K562 (cell line): ENCODE results near the gene PHLDB3. TPM values are rescaled to one million over a fixed set of nuclear protein-coding genes. Genes with fewer than 3 reads are reported as not detected.

ENCODE experiments used
- ATAC-seq: fragments of 200-7000 bp; cut with Tn5 transposase; 3 replicates; pipeline ENCODE4 v1.9.1; 2020; ENCODE audit warnings: moderate library complexity
- BruUV-seq: library from RNA; stranded (reverse); fragments of 400-500 nt; replicated peaks from 2 replicates; lab custom pipeline; 2021; lab: Mats Ljungman, UMichigan
- CTCF ChIA-PET: fragments of 300-600 bp; formaldehyde crosslinking; extraction: SDS; loops from one replicate; lab custom pipeline; 2021; ENCODE audit warnings: low intra/inter-chr PET ratio; lab: Yijun Ruan, JAX
- POLR2A ChIA-PET: fragments of 300-600, 350-650 bp; sonication (Branson Sonifier 250); formaldehyde crosslinking; extraction: SDS; loops from one replicate; lab custom pipeline; 2021; ENCODE audit warnings: antibody characterized with exemption, inconsistent platforms; lab: Yijun Ruan, JAX
- DNase-seq, 4 experiments: peaks; one replicate each; pipeline versions ENCODE4 v3.0.0 to v3.0.0-alpha.2; 2011 to 2018; ENCODE audit warnings: low spot score in 3 of 4, mixed read lengths in 3 of 4; ENCODE audit errors: extremely low read depth in 1 of 4
- FAIRE-seq: peaks from 2 replicates; lab custom pipeline; 2011; peaks lifted over from hg19 to GRCh38; lab: Jason Lieb, UNC
- H2AFZ ChIP-seq: 2 replicates; pipeline ENCODE4 v1.6.0; 2011; ENCODE audit warnings: low read depth, low read length, control low read depth, inconsistent platforms
- H3K27ac ChIP-seq: fragments of 200-600 bp; 3 replicates; pipeline ENCODE4 v1.8.0; 2011; ENCODE audit warnings: low read depth, mild to moderate bottlenecking, control low read depth, inconsistent platforms, low read length, moderate library complexity, mixed read lengths; ENCODE audit errors: extremely low read depth
- H3K27me3 ChIP-seq, 2 experiments: fragments of 300-600 bp in 1 of 2; 2 replicates in 1 of 2; 3 replicates in 1 of 2; pipeline versions ENCODE4 v1.6.0 to v1.8.0; 2011; ENCODE audit warnings: inconsistent platforms in 2 of 2, low read length in 2 of 2, mild to moderate bottlenecking in 1 of 2, mixed read lengths in 1 of 2, moderate library complexity in 1 of 2; ENCODE audit not compliant: control insufficient read depth in 2 of 2, insufficient read depth in 2 of 2
- H3K36me3 ChIP-seq: fragments of 300-600 bp; 3 replicates; pipeline ENCODE4 v1.8.0; 2011; ENCODE audit warnings: mild to moderate bottlenecking, low read length, inconsistent platforms; ENCODE audit not compliant: control insufficient read depth, insufficient read depth
- H3K4me1 ChIP-seq, 2 experiments: fragments of 200-600 bp in 1 of 2; replicated peaks in 1 of 2; 2 replicates in 1 of 2; 3 replicates in 1 of 2; pipeline versions ENCODE4 v1.5.1 to v1.8.0; 2011; ENCODE audit warnings: inconsistent platforms in 2 of 2, low read length in 2 of 2, mild to moderate bottlenecking in 1 of 2, mixed read lengths in 1 of 2, moderate library complexity in 1 of 2; ENCODE audit not compliant: control insufficient read depth in 2 of 2, insufficient read depth in 2 of 2
- H3K4me2 ChIP-seq: 2 replicates; pipeline ENCODE4 v1.6.1; 2011; ENCODE audit warnings: low read length, control low read depth, inconsistent platforms, mixed read lengths; ENCODE audit not compliant: insufficient read depth
- H3K4me3 ChIP-seq: fragments of 200-600 bp; sonication (generic), shearing (Covaris generic); 2 replicates; pipeline ENCODE4 v1.5.1; 2016; ENCODE audit warnings: control low read depth, inconsistent platforms
- H3K79me2 ChIP-seq: fragments of 200-600 bp; 3 replicates; pipeline ENCODE4 v1.8.0; 2011; ENCODE audit warnings: low read length, inconsistent platforms; ENCODE audit not compliant: control insufficient read depth, insufficient read depth
- H3K9ac ChIP-seq, 2 experiments: 2 replicates each; pipeline versions ENCODE4 v1.6.0 to v1.6.1; 2011; ENCODE audit warnings: low read depth in 2 of 2, low read length in 2 of 2, control low read depth in 1 of 2, inconsistent platforms in 1 of 2, mild to moderate bottlenecking in 1 of 2, mixed read lengths in 1 of 2; ENCODE audit not compliant: insufficient read depth in 1 of 2
- H3K9me1 ChIP-seq: one replicate; pipeline ENCODE4 v1.6.0; 2011; ENCODE audit warnings: inconsistent platforms, mild to moderate bottlenecking, low read length, moderate library complexity; ENCODE audit not compliant: control insufficient read depth, insufficient read depth
- H3K9me3 ChIP-seq: replicated peaks from 2 replicates; pipeline ENCODE4 v1.5.1; 2011; ENCODE audit warnings: low read depth, low read length, inconsistent platforms; ENCODE audit not compliant: control insufficient read depth, insufficient read depth
- H4K20me1 ChIP-seq: replicated peaks from 2 replicates; pipeline ENCODE4 v1.6.1; 2011; ENCODE audit warnings: low read length, inconsistent platforms, mixed read lengths; ENCODE audit not compliant: control insufficient read depth, insufficient read depth
- BCL6 ChIP-seq: fragments of 250-450 bp; sonication (Bioruptor Pico); IDR thresholded peaks from 2 replicates; pipeline ENCODE4 v1.4.0; 2020
- CEBPB ChIP-seq: fragments of 450-650 bp; IDR thresholded peaks from 2 replicates; pipeline ENCODE4 v1.6.1; 2016; ENCODE audit warnings: missing genetic modification characterization, missing compliant biosample characterization
- FOXJ3 ChIP-seq: sonication (generic); formaldehyde crosslinking; IDR thresholded peaks from 2 replicates; pipeline ENCODE4 v1.4.0; 2020; ENCODE audit warnings: mild to moderate bottlenecking, missing genetic modification reagents
- GABPB1 ChIP-seq: sonication (generic); formaldehyde crosslinking; IDR thresholded peaks from 2 replicates; pipeline ENCODE4 v1.8.0; 2022; ENCODE audit warnings: mild to moderate bottlenecking, missing genetic modification reagents
- GATAD2B ChIP-seq: fragments of 450-650 bp; IDR thresholded peaks from 2 replicates; pipeline ENCODE4 v1.6.1; 2017; ENCODE audit warnings: mild to moderate bottlenecking, borderline replicate concordance
- HDAC6 ChIP-seq: IDR thresholded peaks from 2 replicates; pipeline ENCODE4 v1.6.1; 2012; ENCODE audit warnings: low read depth, mild to moderate bottlenecking, control low read depth, inconsistent platforms, low read length, moderate library complexity
- HMGN3 ChIP-seq: IDR thresholded peaks from 2 replicates; pipeline ENCODE4 v1.6.1; 2011; ENCODE audit warnings: borderline replicate concordance, low read depth, mild to moderate bottlenecking, mixed read lengths, low read length; ENCODE audit not compliant: insufficient read length; ENCODE audit errors: extremely low read depth
- RBM25 ChIP-seq: fragments of 200-400 bp; formaldehyde crosslinking; IDR thresholded peaks from 2 replicates; pipeline ENCODE4 v1.6.1; 2018; ENCODE audit warnings: low read length, low read depth, moderate library complexity; ENCODE audit not compliant: severe bottlenecking
- TGIF2 ChIP-seq: sonication (generic); formaldehyde crosslinking; IDR thresholded peaks from 2 replicates; pipeline ENCODE4 v1.8.1; 2022; ENCODE audit warnings: mild to moderate bottlenecking, missing genetic modification reagents, moderate library complexity
- ZC3H8 ChIP-seq: fragments of 450-650 bp; IDR thresholded peaks from 2 replicates; pipeline ENCODE4 v1.6.1; 2017
- WGBS: fragments of 100-300 bp; shearing (Covaris generic); methylation state at CpG from one replicate; pipeline ENCODE4 v1.1.6; 2016; ENCODE audit warnings: low coverage, mixed read lengths; ENCODE audit not compliant: insufficient coverage; ENCODE audit errors: missing lambda C conversion rate; 5-methylcytosine and 5-hydroxymethylcytosine counted together
- in situ Hi-C: fragments of 300-500 bp; cut with MboI; formaldehyde crosslinking; loops from 4 replicates; pipeline ENCODE4 v1.15.0; 2018; ENCODE audit warnings: inconsistent platforms, mixed read lengths
- intact Hi-C: fragments of 100-400 bp; cut with micrococcal nuclease; formaldehyde crosslinking; loops from 2 replicates; pipeline ENCODE4 v1.14.2; 2022
- polyA plus RNA-seq, 8 experiments: library from polyadenylated mRNA; depleted of rRNA in 4 of 8; stranded (reverse) in 5 of 8; unstranded in 3 of 8; fragments of >200 nt; fragmentation: Nextera tagmentation in 2 of 8; fragmentation: Illumina TruSeq in 1 of 8; extraction: Ambion mirVana in 2 of 8; extraction: Trizol in 1 of 8; gene quantifications; 2 replicates each; pipeline versions ENCODE4 v1.2.1 to v1.2.3, GENCODE V29; 2011 to 2014; ENCODE audit warnings: inconsistent platforms in 1 of 8, missing spikeins in 1 of 8
- total RNA-seq, 7 experiments: library from RNA; depleted of rRNA in 6 of 7; stranded (reverse); fragments of >200 nt in 6 of 7; fragmentation: Illumina TruSeq in 2 of 7; extraction: Trizol in 2 of 7; gene quantifications; 2 replicates each; pipeline versions ENCODE4 v1.2.1 to v1.2.3, GENCODE V29; 2011 to 2021; ENCODE audit warnings: low replicate concordance in 1 of 7
- TF ChIP-seq, protein P1 (sequence below): fragments of 200-800 bp; sonication (Bioruptor generic); IDR thresholded peaks from 2 replicates; pipeline ENCODE4 v1.6.1; 2016; ENCODE audit warnings: missing genetic modification characterization, missing compliant biosample characterization

Gene PHLDB3
- total and polyA plus RNA-seq, 9 of the 15 experiments (the other 6 are each of a cell fraction or from before 2014, with no cell fraction given): 0.04 to 23.5 (median 3.9) TPM

DNA sequence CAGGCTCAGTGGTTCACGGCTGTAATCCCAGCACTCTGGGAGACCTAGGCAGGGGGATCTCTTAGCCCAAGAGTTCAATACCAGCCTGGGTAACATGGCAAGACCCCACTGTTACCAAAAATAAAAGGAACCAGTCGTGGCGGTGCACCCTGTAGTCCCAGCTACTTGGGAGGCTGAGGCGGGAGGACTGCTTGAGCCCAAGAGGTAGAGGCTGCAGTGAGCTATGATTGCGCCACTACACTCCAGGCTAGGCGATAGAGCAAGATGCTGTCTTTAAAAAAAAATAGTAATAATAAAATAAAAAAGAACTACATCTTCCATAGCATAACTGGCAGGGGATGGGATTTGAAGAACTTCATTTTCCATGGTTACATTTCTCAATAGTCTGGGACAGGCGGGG lies 42.2 kb downstream of the PHLDB3 start:
- no TSS peak for BruUV-seq
- ATAC-seq: no peak
- in situ Hi-C loops (no loop called here), intact Hi-C loops (loop anchor here (5.0 kb wide), 1 partner anchor 40 kb away; the partner anchor contains the start of gene PHLDB3)
- no peaks in the 10 kb centered on the region for H3K9me1 ChIP-seq
- no peak for TF ChIP-seq GATAD2B
- TF ChIP-seq HDAC6: no peak
- TF ChIP-seq TGIF2: no peak
- peak; percentile 44 for TF ChIP-seq CEBPB (tag)
- TF ChIP-seq FOXJ3 (CRISPR knock-in tag): no peak
- no peaks in the 10 kb centered on the region for H3K36me3 ChIP-seq
- no peak overlapping the region for H3K9ac ChIP-seq
- ChIA-PET CTCF (no interaction called here), POLR2A (interaction anchor here (1.2 to 2.1 kb wide), 3 partner anchors 11 to 20 kb away, joined by 5 to 20 read pairs (median 6); no protein-coding TSS in a partner anchor)
- H3K27ac ChIP-seq: no peak overlapping the region
- no peak overlapping the region for H2AFZ ChIP-seq
- H3K4me3 ChIP-seq: no peak overlapping the region
- H3K4me1 ChIP-seq: peaks cover 18 to 34% of the 10 kb centered on the region in 2 experiments
- H3K9me3 ChIP-seq: no peaks in the 10 kb centered on the region
- H3K79me2 ChIP-seq: no peaks in the 10 kb centered on the region
- 41% methylated on average over 7 of the region's 7 CpGs for WGBS
- H3K27me3 ChIP-seq: peaks cover 17 to 18% of the 10 kb centered on the region in 2 experiments; a peak in 4 of 5 replicates
- no peak overlapping the region; the same call in 1 of the 2 replicates for H3K4me2 ChIP-seq
- peak; percentile 6 for FAIRE-seq
- no peak for DNase-seq
- H4K20me1 ChIP-seq: no peaks in the 10 kb centered on the region

DNA sequence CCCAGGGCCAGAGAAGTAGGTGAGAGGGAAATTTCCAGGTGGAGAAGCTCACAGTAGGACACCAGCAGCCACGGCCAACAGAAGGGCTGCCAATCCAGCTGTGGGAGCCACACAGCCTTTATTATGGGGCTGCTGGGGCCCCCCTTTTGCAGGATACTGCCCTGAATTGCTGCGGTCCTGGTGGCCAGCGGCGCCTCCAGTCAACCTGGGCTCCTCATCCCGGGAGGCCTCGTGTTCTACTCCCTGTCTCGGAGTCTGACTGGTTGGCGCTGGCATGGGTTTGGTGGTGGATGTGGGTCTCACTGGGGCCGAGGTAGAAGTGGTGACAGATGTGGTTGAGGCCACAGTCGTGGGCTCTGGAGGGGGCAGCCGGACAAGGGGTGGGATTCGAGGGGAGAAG lies 43.2 kb downstream of the PHLDB3 start:
- Histone ChIP-seq H3K4me2 (no peak overlapping the region), H3K4me3 (no peak overlapping the region), H4K20me1 (no peaks in the 10 kb centered on the region), H3K79me2 (no peaks in the 10 kb centered on the region), H3K27me3 (peaks cover 17 to 18% of the 10 kb centered on the region in 2 experiments; a peak in 4 of 5 replicates), H3K36me3 (no peaks in the 10 kb centered on the region), H3K9ac (no peak overlapping the region; a peak in 1 of 4 replicates), H2AFZ (no peak overlapping the region), H3K9me1 (no peaks in the 10 kb centered on the region), H3K4me1 (peaks cover 14 to 34% of the 10 kb centered on the region in 2 experiments; a peak in 4 of 5 replicates), H3K27ac (no peak overlapping the region), H3K9me3 (no peaks in the 10 kb centered on the region)
- 18% methylated on average over 12 of the region's 12 CpGs for WGBS
- ATAC-seq: no peak
- no peak for FAIRE-seq
- in situ Hi-C loops (no loop called here), intact Hi-C loops (loop anchor here (5.0 kb wide), 1 partner anchor 41 kb away; the partner anchor contains the start of gene PHLDB3)
- POLR2A ChIA-PET: interaction anchor here (0.9 to 1.0 kb wide), 2 partner anchors 13 to 212 kb away, joined by 3 to 8 read pairs; no protein-coding TSS in a partner anchor
- no TSS peak for BruUV-seq
- no peak for DNase-seq
- CTCF ChIA-PET: no interaction called here
- TF ChIP-seq ZC3H8: no peak
- no peak for TF ChIP-seq BCL6
- no peak for TF ChIP-seq RBM25
- no peak for TF ChIP-seq HMGN3
- TF ChIP-seq, protein P1, sequence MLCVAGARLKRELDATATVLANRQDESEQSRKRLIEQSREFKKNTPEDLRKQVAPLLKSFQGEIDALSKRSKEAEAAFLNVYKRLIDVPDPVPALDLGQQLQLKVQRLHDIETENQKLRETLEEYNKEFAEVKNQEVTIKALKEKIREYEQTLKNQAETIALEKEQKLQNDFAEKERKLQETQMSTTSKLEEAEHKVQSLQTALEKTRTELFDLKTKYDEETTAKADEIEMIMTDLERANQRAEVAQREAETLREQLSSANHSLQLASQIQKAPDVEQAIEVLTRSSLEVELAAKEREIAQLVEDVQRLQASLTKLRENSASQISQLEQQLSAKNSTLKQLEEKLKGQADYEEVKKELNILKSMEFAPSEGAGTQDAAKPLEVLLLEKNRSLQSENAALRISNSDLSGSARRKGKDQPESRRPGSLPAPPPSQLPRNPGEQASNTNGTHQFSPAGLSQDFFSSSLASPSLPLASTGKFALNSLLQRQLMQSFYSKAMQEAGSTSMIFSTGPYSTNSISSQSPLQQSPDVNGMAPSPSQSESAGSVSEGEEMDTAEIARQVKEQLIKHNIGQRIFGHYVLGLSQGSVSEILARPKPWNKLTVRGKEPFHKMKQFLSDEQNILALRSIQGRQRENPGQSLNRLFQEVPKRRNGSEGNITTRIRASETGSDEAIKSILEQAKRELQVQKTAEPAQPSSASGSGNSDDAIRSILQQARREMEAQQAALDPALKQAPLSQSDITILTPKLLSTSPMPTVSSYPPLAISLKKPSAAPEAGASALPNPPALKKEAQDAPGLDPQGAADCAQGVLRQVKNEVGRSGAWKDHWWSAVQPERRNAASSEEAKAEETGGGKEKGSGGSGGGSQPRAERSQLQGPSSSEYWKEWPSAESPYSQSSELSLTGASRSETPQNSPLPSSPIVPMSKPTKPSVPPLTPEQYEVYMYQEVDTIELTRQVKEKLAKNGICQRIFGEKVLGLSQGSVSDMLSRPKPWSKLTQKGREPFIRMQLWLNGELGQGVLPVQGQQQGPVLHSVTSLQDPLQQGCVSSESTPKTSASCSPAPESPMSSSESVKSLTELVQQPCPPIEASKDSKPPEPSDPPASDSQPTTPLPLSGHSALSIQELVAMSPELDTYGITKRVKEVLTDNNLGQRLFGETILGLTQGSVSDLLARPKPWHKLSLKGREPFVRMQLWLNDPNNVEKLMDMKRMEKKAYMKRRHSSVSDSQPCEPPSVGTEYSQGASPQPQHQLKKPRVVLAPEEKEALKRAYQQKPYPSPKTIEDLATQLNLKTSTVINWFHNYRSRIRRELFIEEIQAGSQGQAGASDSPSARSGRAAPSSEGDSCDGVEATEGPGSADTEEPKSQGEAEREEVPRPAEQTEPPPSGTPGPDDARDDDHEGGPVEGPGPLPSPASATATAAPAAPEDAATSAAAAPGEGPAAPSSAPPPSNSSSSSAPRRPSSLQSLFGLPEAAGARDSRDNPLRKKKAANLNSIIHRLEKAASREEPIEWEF (CRISPR knock-in tag): no peak
- no peak for TF ChIP-seq GABPB1 (CRISPR knock-in tag)
